Vagina (tissue), 2 donors: Measurements from ENCODE around the gene FAM90A26.
"Not testable (repeated sequence)": the region's sequence is repeated elsewhere in the genome, so short reads cannot be mapped to it uniquely, and the experiment has no call there.

Experiments
- CTCF ChIP-seq, 3 experiments: fragments of 450-650 bp in 2 of 3; fragments of 200-600 bp in 1 of 3; sonication (generic) in 1 of 3; IDR thresholded peaks; one replicate each; pipeline ENCODE4 v1.5.1; 2017 to 2019; ENCODE audit warnings: antibody characterized with exemption in 3 of 3, mild to moderate bottlenecking in 2 of 3, moderate library complexity in 2 of 3
- POLR2A ChIP-seq, 2 donors: fragments of 450-650 bp; IDR thresholded peaks; one replicate each; pipeline ENCODE4 v1.6.1; 2017; ENCODE audit warnings: antibody characterized with exemption in 2 of 2, mild to moderate bottlenecking in 2 of 2, moderate library complexity in 2 of 2

GRCh38 chr4:9141050-9141449, 29.2 kb upstream of the FAM90A26 start:
- not testable (repeated sequence) for TF ChIP-seq CTCF, POLR2A (IDR thresholded peaks at IDR 0.05)
